Mucosa of gallbladder (tissue), 1 donor: Measurements from ENCODE around the gene PTPRM. TPM values are rescaled to one million over a fixed set of nuclear protein-coding genes. Genes with fewer than 3 reads are reported as not detected.

Source experiments
- DNase-seq: peaks from one replicate; pipeline ENCODE4 v3.0.0-alpha.2; 2020; ENCODE audit warnings: low spot score
- total RNA-seq: library from RNA; stranded (reverse); gene quantifications from one replicate; pipeline ENCODE4 v1.2.1, GENCODE V29; 2021
- donor health status: DM: no; HTN: no; CAD: no.

Gene PTPRM
- total RNA-seq, 1 donor from 2014 or later = 61.5 TPM

GRCh38 chr18:7807936-7808453, 240.9 kb downstream of the PTPRM start:
- DNase-seq = no peak

- no peak for DNase-seq
Observed at GRCh38 chr18:7808992-7809391, 241.9 kb downstream of the PTPRM start.

- DNase-seq = no peak
Observed at GRCh38 chr18:7809455-7809854, 242.3 kb downstream of the PTPRM start.

GRCh38 chr18:7809978-7810377, 242.9 kb downstream of the PTPRM start:
- DNase-seq = no peak

- DNase-seq = no peak
Observed at GRCh38 chr18:7812431-7813063, 245.4 kb downstream of the PTPRM start.

GRCh38 chr18:7813131-7813530, 246.0 kb downstream of the PTPRM start:
- DNase-seq = no peak

GRCh38 chr18:7814754-7815315, 247.7 kb downstream of the PTPRM start:
- no peak for DNase-seq

- no peak for DNase-seq
Observed at GRCh38 chr18:7815787-7816186, 248.7 kb downstream of the PTPRM start.

- no peak for DNase-seq
Observed at GRCh38 chr18:7817575-7818230, 250.6 kb downstream of the PTPRM start.

- no peak for DNase-seq
Observed at GRCh38 chr18:7821784-7822183, 254.7 kb downstream of the PTPRM start.

- no peak for DNase-seq
Observed at GRCh38 chr18:7822435-7823331, 255.6 kb downstream of the PTPRM start.

GRCh38 chr18:7824970-7825369, 257.9 kb downstream of the PTPRM start:
- DNase-seq = no peak

- DNase-seq = no peak
Observed at GRCh38 chr18:7830468-7830867, 263.4 kb downstream of the PTPRM start.

- DNase-seq = no peak
Observed at GRCh38 chr18:7839548-7839947, 272.4 kb downstream of the PTPRM start.

GRCh38 chr18:7840411-7840810, 273.3 kb downstream of the PTPRM start:
- no peak for DNase-seq

GRCh38 chr18:7844017-7844416, 276.9 kb downstream of the PTPRM start:
- no peak for DNase-seq

GRCh38 chr18:7844418-7844817, 277.3 kb downstream of the PTPRM start:
- DNase-seq = no peak

GRCh38 chr18:7846335-7846734, 279.2 kb downstream of the PTPRM start:
- DNase-seq = no peak

- no peak for DNase-seq
Observed at GRCh38 chr18:7847357-7848053, 280.4 kb downstream of the PTPRM start.

- no peak for DNase-seq
Observed at GRCh38 chr18:7848054-7848412, 280.9 kb downstream of the PTPRM start.

- no peak for DNase-seq
Observed at GRCh38 chr18:7850446-7850845, 283.3 kb downstream of the PTPRM start.

GRCh38 chr18:7855028-7855427, 287.9 kb downstream of the PTPRM start:
- no peak for DNase-seq
